PC-3 (cell line): ENCODE results near the gene ZNF473. TPM values are rescaled to one million over a fixed set of nuclear protein-coding genes. Genes with fewer than 3 reads are reported as not detected.
A peak's percentile ranks its signal among the peaks of the same experiment; 100 is the strongest.
"Not testable (repeated sequence)": the region's sequence is repeated elsewhere in the genome, so short reads cannot be mapped to it uniquely, and the experiment has no call there.

Source experiments
- ATAC-seq: fragments of 200-7000 bp; cut with Tn5 transposase; 2 replicates; pipeline ENCODE4 v1.9.1; 2020; ENCODE audit warnings: mild to moderate bottlenecking, moderate library complexity
- BruUV-seq: library from RNA; stranded (reverse); fragments of 400-500 nt; replicated peaks from 2 replicates; lab custom pipeline; 2021; lab: Mats Ljungman, UMichigan
- CTCF ChIA-PET: fragments of 300-600 bp; sonication (Branson Sonifier 250); formaldehyde crosslinking; loops from one replicate; lab custom pipeline; 2022; ENCODE audit warnings: antibody characterized with exemption; lab: Charles Lee
- POLR2A ChIA-PET: fragments of 300-600 bp; sonication (Branson Sonifier 250); formaldehyde crosslinking; loops from one replicate; lab custom pipeline; 2022; ENCODE audit warnings: antibody characterized with exemption; ENCODE audit not compliant: unreplicated experiment; lab: Charles Lee
- DNase-seq: peaks from one replicate; pipeline ENCODE4 v3.0.0-alpha.2; 2015
- H2AFZ ChIP-seq: fragments of 300-600 bp; sonication (generic); 2 replicates; pipeline ENCODE4 v1.6.0; 2016; ENCODE audit warnings: antibody characterized with exemption, low read length
- H3F3A ChIP-seq: fragments of 300-600 bp; sonication (generic); one replicate; pipeline ENCODE4 v1.6.0; 2017; ENCODE audit warnings: antibody characterized with exemption, low read length, control low read depth, mild to moderate bottlenecking; ENCODE audit not compliant: unreplicated experiment
- H3K27ac ChIP-seq: fragments of 300-600 bp; sonication (generic); 2 replicates; pipeline ENCODE4 v1.5.1; 2016; ENCODE audit warnings: mild to moderate bottlenecking, low read length
- H3K27me3 ChIP-seq: fragments of 300-600 bp; sonication (generic); 2 replicates; pipeline ENCODE4 v1.6.1; 2016; ENCODE audit warnings: low read length, mixed read lengths
- H3K36me3 ChIP-seq: fragments of 300-600 bp; sonication (generic); 2 replicates; pipeline ENCODE4 v1.6.1; 2016; ENCODE audit warnings: low read depth, mixed run types, low read length, mixed read lengths
- H3K4me1 ChIP-seq: fragments of 300-600 bp; sonication (generic); 2 replicates; pipeline ENCODE4 v1.5.1; 2016; ENCODE audit warnings: low read length; ENCODE audit not compliant: insufficient read depth
- H3K4me2 ChIP-seq: fragments of 300-600 bp; sonication (generic); 2 replicates; pipeline ENCODE4 v1.6.0; 2016; ENCODE audit warnings: low read length
- H3K4me3 ChIP-seq: fragments of 300-600 bp; sonication (generic); 2 replicates; pipeline ENCODE4 v1.5.1; 2016; ENCODE audit warnings: mild to moderate bottlenecking, low read length, mixed read lengths
- H3K79me2 ChIP-seq: fragments of 300-600 bp; sonication (generic); 2 replicates; pipeline ENCODE4 v1.6.1; 2017; ENCODE audit warnings: low read length, mixed read lengths
- H3K9ac ChIP-seq: fragments of 300-600 bp; sonication (generic); 2 replicates; pipeline ENCODE4 v1.6.0; 2016; ENCODE audit warnings: mild to moderate bottlenecking, low read length
- H3K9me2 ChIP-seq: fragments of 300-600 bp; sonication (generic); replicated peaks from 2 replicates; pipeline ENCODE4 v1.6.1; 2016; ENCODE audit warnings: mixed run types, low read length, mixed read lengths
- H3K9me3 ChIP-seq: fragments of 300-600 bp; sonication (generic); 2 replicates; pipeline ENCODE4 v1.6.1; 2016; ENCODE audit warnings: low read length, mixed read lengths
- H4K20me1 ChIP-seq: fragments of 300-600 bp; sonication (generic); 2 replicates; pipeline ENCODE4 v1.6.1; 2016; ENCODE audit warnings: low read length, mixed read lengths
- intact Hi-C: fragments of 100-400 bp; cut with micrococcal nuclease; formaldehyde crosslinking; loops from 2 replicates; pipeline ENCODE4 v1.9.0; 2023
- total RNA-seq: library from RNA; depleted of rRNA; stranded (reverse); fragments of >200 nt; gene quantifications from 2 replicates; pipeline ENCODE4 v1.2.3, GENCODE V29; 2014
- TF ChIP-seq, protein P1 (sequence below): fragments of 300-600 bp; sonication (generic); conservative IDR thresholded peaks from 2 replicates; pipeline ENCODE4 v1.5.1; 2017; ENCODE audit warnings: antibody characterized with exemption, low read depth, mild to moderate bottlenecking, low read length

The ZNF473 gene
- total RNA-seq, 1 experiment from 2014 or later = 18.5 TPM

- H4K20me1 ChIP-seq, H3K9me3 ChIP-seq, H3F3A ChIP-seq, H3K9ac ChIP-seq, CTCF ChIA-PET, H3K4me3 ChIP-seq, H2AFZ ChIP-seq, H3K27ac ChIP-seq, H3K79me2 ChIP-seq, ATAC-seq, H3K4me1 ChIP-seq, DNase-seq, POLR2A ChIA-PET, H3K4me2 ChIP-seq, H3K27me3 ChIP-seq, H3K9me2 ChIP-seq, H3K36me3 ChIP-seq, intact Hi-C loops, BruUV-seq: not testable (repeated sequence)
These were observed 53.2 kb downstream of the ZNF473 start for GRCh38 chr19:50079014-50079413.

DNA sequence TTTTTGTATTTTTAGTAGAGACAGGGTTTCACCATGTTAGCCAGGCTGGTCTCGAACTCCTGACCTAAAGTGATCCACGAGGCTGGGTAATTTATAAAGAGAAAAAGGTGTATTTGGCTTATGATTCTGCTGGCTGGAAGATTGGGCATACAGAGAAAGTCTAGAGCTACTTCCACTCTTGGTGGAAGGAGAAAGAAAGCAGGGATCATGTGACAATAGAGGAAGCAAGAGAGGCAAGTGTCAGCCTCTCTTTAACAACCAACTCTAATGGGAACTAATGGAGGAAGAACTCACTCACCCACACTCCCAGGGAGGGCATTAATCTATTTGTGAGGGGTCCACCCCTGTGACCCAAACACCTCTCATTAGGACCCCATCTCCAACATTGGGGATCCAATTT is 58.6 kb downstream of the ZNF473 start:
- H3K9ac ChIP-seq, H4K20me1 ChIP-seq, H3K27ac ChIP-seq, H3K27me3 ChIP-seq, BruUV-seq, H3K4me3 ChIP-seq, H3K79me2 ChIP-seq, H3K4me1 ChIP-seq, H3K4me2 ChIP-seq, H2AFZ ChIP-seq, intact Hi-C loops, ATAC-seq, H3K9me3 ChIP-seq, DNase-seq, CTCF ChIA-PET, H3K36me3 ChIP-seq, H3F3A ChIP-seq, H3K9me2 ChIP-seq, POLR2A ChIA-PET: not testable (repeated sequence)

GRCh38 chr19:50087153-50087552 is 61.3 kb downstream of the ZNF473 start:
- H3K9me2 ChIP-seq, BruUV-seq, CTCF ChIA-PET, H2AFZ ChIP-seq, H3K36me3 ChIP-seq, H4K20me1 ChIP-seq, H3K27me3 ChIP-seq, H3K9ac ChIP-seq, H3F3A ChIP-seq, H3K79me2 ChIP-seq, H3K4me1 ChIP-seq, DNase-seq, H3K27ac ChIP-seq, H3K4me2 ChIP-seq, H3K4me3 ChIP-seq, POLR2A ChIA-PET, H3K9me3 ChIP-seq, ATAC-seq, intact Hi-C loops: not testable (repeated sequence)

GRCh38 chr19:50090706-50091105 is 64.9 kb downstream of the ZNF473 start:
- H3K9ac ChIP-seq, H2AFZ ChIP-seq, BruUV-seq, intact Hi-C loops, H3K4me3 ChIP-seq, POLR2A ChIA-PET, H3K27ac ChIP-seq, H3F3A ChIP-seq, H3K9me3 ChIP-seq, H3K9me2 ChIP-seq, CTCF ChIA-PET, H3K36me3 ChIP-seq, H3K79me2 ChIP-seq, H3K4me2 ChIP-seq, H3K27me3 ChIP-seq, DNase-seq, H3K4me1 ChIP-seq, H4K20me1 ChIP-seq, ATAC-seq: not testable (repeated sequence)
- TF ChIP-seq, protein P1, sequence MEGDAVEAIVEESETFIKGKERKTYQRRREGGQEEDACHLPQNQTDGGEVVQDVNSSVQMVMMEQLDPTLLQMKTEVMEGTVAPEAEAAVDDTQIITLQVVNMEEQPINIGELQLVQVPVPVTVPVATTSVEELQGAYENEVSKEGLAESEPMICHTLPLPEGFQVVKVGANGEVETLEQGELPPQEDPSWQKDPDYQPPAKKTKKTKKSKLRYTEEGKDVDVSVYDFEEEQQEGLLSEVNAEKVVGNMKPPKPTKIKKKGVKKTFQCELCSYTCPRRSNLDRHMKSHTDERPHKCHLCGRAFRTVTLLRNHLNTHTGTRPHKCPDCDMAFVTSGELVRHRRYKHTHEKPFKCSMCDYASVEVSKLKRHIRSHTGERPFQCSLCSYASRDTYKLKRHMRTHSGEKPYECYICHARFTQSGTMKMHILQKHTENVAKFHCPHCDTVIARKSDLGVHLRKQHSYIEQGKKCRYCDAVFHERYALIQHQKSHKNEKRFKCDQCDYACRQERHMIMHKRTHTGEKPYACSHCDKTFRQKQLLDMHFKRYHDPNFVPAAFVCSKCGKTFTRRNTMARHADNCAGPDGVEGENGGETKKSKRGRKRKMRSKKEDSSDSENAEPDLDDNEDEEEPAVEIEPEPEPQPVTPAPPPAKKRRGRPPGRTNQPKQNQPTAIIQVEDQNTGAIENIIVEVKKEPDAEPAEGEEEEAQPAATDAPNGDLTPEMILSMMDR = peak; percentile 54

DNA sequence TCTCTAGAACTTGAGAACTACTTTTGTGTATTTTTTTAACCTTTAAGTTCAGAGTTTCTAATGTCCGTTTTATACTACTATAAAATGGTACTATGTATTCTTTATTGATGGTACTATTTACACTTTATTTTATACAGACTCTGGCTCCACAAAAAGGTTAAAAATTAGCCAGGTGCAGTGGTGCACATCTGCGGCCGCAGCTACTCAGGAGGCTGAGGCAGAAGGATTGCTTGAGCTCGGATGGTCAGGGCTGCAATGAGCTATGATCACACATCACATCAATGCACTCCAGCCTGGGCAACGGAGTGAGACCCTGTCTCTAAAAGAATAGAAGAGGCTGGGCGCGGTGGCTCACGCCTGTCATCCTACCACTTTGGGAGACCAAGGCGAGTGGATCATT is 66.0 kb downstream of the ZNF473 start:
- DNase-seq, BruUV-seq, POLR2A ChIA-PET, H3K27ac ChIP-seq, intact Hi-C loops, H3K36me3 ChIP-seq, H3K9ac ChIP-seq, H3K4me2 ChIP-seq, ATAC-seq, H4K20me1 ChIP-seq, H3K79me2 ChIP-seq, CTCF ChIA-PET, H2AFZ ChIP-seq, H3K9me2 ChIP-seq, H3K27me3 ChIP-seq, H3F3A ChIP-seq, H3K4me1 ChIP-seq, H3K9me3 ChIP-seq, H3K4me3 ChIP-seq: not testable (repeated sequence)

GRCh38 chr19:50092597-50092996 is 66.8 kb downstream of the ZNF473 start:
- H3K9me2 ChIP-seq, intact Hi-C loops, H3K9me3 ChIP-seq, H3K4me3 ChIP-seq, H3K4me1 ChIP-seq, H3F3A ChIP-seq, CTCF ChIA-PET, POLR2A ChIA-PET, ATAC-seq, H3K4me2 ChIP-seq, H3K27me3 ChIP-seq, H3K27ac ChIP-seq, H4K20me1 ChIP-seq, H3K36me3 ChIP-seq, DNase-seq, BruUV-seq, H3K79me2 ChIP-seq, H2AFZ ChIP-seq, H3K9ac ChIP-seq: not testable (repeated sequence)
